Eye (tissue), 1 donor: Measurements from ENCODE around the gene TERC.

Experiments used
- DNase-seq: peaks from one replicate; pipeline ENCODE4 v3.0.0-alpha.2; 2015

Gene TERC

GRCh38 chr3:169764882-169765612, at the start of gene TERC:
Gene TERC, minus strand, starts transcription at chr3:169765060.
- peak; percentile 96 for DNase-seq

- DNase-seq = peak; percentile 12
Measured at GRCh38 chr3:169813757-169814517, 49.1 kb upstream of the TERC start.

- DNase-seq = no peak
Measured at GRCh38 chr3:169813278-169813677, 48.4 kb upstream of the TERC start.

GRCh38 chr3:169812332-169813235, 47.7 kb upstream of the TERC start, which contains the start of the genes LRRC34 and LRRIQ4:
Gene LRRC34, minus strand, starts transcription at chr3:169812904. Its CDS starts 356 bp downstream, at chr3:169812548.
Gene LRRIQ4, plus strand, starts transcription at chr3:169812870. Its CDS starts 9,052 bp downstream, at chr3:169821922.
- peak; percentile 92 for DNase-seq

GRCh38 chr3:169811631-169812331, 46.9 kb upstream of the TERC start:
- peak; percentile 80 for DNase-seq

- no peak for DNase-seq
Measured at GRCh38 chr3:169809230-169809795, 44.5 kb upstream of the TERC start.

- no peak for DNase-seq
Measured at GRCh38 chr3:169804681-169805080, 39.8 kb upstream of the TERC start.

- DNase-seq = no peak
Measured at GRCh38 chr3:169792359-169792758, 27.5 kb upstream of the TERC start.

- no peak for DNase-seq
Measured at GRCh38 chr3:169790687-169791429, 26.0 kb upstream of the TERC start.

GRCh38 chr3:169790219-169790618, 25.4 kb upstream of the TERC start:
- no peak for DNase-seq

- DNase-seq = no peak
Measured at GRCh38 chr3:169787791-169788190, 22.9 kb upstream of the TERC start.

- no peak for DNase-seq
Measured at GRCh38 chr3:169787120-169787519, 22.3 kb upstream of the TERC start.

GRCh38 chr3:169781209-169781855, 16.5 kb upstream of the TERC start:
- DNase-seq = no peak

GRCh38 chr3:169780742-169781141, 15.9 kb upstream of the TERC start:
- no peak for DNase-seq

- no peak for DNase-seq
Measured at GRCh38 chr3:169777822-169778221, 13.0 kb upstream of the TERC start.

- DNase-seq = no peak
Measured at GRCh38 chr3:169774186-169774585, 9.3 kb upstream of the TERC start.

GRCh38 chr3:169772897-169773816, 8.3 kb upstream of the TERC start, which contains the start of gene MYNN:
Gene MYNN, plus strand, starts transcription at chr3:169773396. Its CDS starts 900 bp downstream, at chr3:169774296.
- peak; percentile 97 for DNase-seq

GRCh38 chr3:169772305-169772896, 7.5 kb upstream of the TERC start:
- peak; percentile 94 for DNase-seq
